WTC11 (cell line): ENCODE data around the gene POMT2.

Experiments
- NFE2L1 ChIP-seq: sonication (generic); formaldehyde crosslinking; IDR thresholded peaks from 2 replicates; pipeline ENCODE4 v1.8.1; 2023; ENCODE audit warnings: missing genetic modification reagents
- NR3C1 ChIP-seq: sonication (generic); formaldehyde crosslinking; conservative IDR thresholded peaks from 2 replicates; pipeline ENCODE4 v1.8.1; 2023; ENCODE audit warnings: low read depth, mild to moderate bottlenecking, missing genetic modification reagents
- TF ChIP-seq, protein P1 (sequence below): fragments of 200-600 bp; IDR thresholded peaks from 2 replicates; pipeline ENCODE4 v1.8.0; 2022; ENCODE audit warnings: antibody characterized with exemption
- TF ChIP-seq, protein P2 (sequence below): sonication (generic); formaldehyde crosslinking; IDR thresholded peaks from 2 replicates; pipeline ENCODE4 v1.8.1; 2022; ENCODE audit warnings: mild to moderate bottlenecking, moderate library complexity, missing genetic modification reagents
- TF ChIP-seq, protein P3 (sequence below): sonication (generic); formaldehyde crosslinking; IDR thresholded peaks from 2 replicates; pipeline ENCODE4 v1.8.0; 2023; ENCODE audit warnings: mild to moderate bottlenecking, missing genetic modification reagents

DNA sequence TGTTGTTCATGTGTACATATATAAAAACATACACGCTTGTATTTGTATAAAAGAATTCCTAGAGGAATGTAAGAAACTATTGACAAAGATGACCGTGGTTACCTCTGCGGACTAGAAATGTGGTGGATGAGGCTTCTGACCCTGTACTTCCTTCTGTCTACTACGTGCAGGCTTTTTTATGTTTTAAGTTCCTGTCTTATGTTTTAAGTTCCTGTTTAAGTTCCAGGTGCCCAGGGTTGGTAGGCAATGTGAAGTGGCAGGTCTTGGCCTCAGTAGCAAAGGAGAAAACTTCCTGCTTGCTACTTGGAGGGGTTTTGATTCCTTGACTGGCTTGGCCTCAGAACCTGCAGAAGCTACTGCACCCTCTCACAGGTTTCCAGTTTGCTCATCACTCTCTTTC is 11.6 kb downstream of the POMT2 start:
- TF ChIP-seq, protein P1, sequence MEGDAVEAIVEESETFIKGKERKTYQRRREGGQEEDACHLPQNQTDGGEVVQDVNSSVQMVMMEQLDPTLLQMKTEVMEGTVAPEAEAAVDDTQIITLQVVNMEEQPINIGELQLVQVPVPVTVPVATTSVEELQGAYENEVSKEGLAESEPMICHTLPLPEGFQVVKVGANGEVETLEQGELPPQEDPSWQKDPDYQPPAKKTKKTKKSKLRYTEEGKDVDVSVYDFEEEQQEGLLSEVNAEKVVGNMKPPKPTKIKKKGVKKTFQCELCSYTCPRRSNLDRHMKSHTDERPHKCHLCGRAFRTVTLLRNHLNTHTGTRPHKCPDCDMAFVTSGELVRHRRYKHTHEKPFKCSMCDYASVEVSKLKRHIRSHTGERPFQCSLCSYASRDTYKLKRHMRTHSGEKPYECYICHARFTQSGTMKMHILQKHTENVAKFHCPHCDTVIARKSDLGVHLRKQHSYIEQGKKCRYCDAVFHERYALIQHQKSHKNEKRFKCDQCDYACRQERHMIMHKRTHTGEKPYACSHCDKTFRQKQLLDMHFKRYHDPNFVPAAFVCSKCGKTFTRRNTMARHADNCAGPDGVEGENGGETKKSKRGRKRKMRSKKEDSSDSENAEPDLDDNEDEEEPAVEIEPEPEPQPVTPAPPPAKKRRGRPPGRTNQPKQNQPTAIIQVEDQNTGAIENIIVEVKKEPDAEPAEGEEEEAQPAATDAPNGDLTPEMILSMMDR: no peak
- TF ChIP-seq, protein P2, sequence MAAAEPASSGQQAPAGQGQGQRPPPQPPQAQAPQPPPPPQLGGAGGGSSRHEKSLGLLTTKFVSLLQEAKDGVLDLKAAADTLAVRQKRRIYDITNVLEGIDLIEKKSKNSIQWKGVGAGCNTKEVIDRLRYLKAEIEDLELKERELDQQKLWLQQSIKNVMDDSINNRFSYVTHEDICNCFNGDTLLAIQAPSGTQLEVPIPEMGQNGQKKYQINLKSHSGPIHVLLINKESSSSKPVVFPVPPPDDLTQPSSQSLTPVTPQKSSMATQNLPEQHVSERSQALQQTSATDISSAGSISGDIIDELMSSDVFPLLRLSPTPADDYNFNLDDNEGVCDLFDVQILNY (CRISPR knock-in tag): no peak
- TF ChIP-seq, protein P3, sequence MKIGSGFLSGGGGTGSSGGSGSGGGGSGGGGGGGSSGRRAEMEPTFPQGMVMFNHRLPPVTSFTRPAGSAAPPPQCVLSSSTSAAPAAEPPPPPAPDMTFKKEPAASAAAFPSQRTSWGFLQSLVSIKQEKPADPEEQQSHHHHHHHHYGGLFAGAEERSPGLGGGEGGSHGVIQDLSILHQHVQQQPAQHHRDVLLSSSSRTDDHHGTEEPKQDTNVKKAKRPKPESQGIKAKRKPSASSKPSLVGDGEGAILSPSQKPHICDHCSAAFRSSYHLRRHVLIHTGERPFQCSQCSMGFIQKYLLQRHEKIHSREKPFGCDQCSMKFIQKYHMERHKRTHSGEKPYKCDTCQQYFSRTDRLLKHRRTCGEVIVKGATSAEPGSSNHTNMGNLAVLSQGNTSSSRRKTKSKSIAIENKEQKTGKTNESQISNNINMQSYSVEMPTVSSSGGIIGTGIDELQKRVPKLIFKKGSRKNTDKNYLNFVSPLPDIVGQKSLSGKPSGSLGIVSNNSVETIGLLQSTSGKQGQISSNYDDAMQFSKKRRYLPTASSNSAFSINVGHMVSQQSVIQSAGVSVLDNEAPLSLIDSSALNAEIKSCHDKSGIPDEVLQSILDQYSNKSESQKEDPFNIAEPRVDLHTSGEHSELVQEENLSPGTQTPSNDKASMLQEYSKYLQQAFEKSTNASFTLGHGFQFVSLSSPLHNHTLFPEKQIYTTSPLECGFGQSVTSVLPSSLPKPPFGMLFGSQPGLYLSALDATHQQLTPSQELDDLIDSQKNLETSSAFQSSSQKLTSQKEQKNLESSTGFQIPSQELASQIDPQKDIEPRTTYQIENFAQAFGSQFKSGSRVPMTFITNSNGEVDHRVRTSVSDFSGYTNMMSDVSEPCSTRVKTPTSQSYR: no peak
- TF ChIP-seq NFE2L1 (no peak), NR3C1 (CRISPR knock-in tag) (no peak)
